GM12878 (cell line): Measurements from ENCODE around the gene LIN52. TPM values are rescaled to one million over a fixed set of nuclear protein-coding genes. Genes with fewer than 3 reads are reported as not detected.

Experiments used
- ATAC-seq: fragments of 200-7000 bp; cut with Tn5 transposase; 3 replicates; pipeline ENCODE4 v1.9.1; 2020; ENCODE audit warnings: mild to moderate bottlenecking, moderate library complexity
- BruUV-seq: library from RNA; stranded (reverse); fragments of 400-500 nt; replicated peaks from 2 replicates; lab custom pipeline; 2021; lab: Mats Ljungman, UMichigan
- CTCF ChIA-PET: fragments of 300-600 bp; sonication (Branson Sonifier 250); formaldehyde crosslinking; extraction: SDS; loops from one replicate; lab custom pipeline; 2021; ENCODE audit warnings: inconsistent platforms; lab: Yijun Ruan, JAX
- POLR2A ChIA-PET: fragments of 350-600 bp; formaldehyde crosslinking; extraction: SDS; loops from one replicate; lab custom pipeline; 2021; ENCODE audit warnings: inconsistent platforms; lab: Charles Lee
- RAD21 ChIA-PET: fragments of 300-600 bp; sonication (Branson Sonifier 250); formaldehyde crosslinking; loops from one replicate; lab custom pipeline; 2023; ENCODE audit warnings: antibody characterized with exemption; ENCODE audit not compliant: unreplicated experiment; lab: Charles Lee
- SMC1A ChIA-PET: fragments of 300-600 bp; sonication (Branson Sonifier 250); formaldehyde crosslinking; loops from one replicate; lab custom pipeline; 2023; ENCODE audit not compliant: unreplicated experiment, uncharacterized antibody; lab: Charles Lee
- DNase-seq: peaks from one replicate; pipeline ENCODE4 v3.0.0-alpha.2; 2011; ENCODE audit warnings: low read depth, low spot score
- FAIRE-seq: peaks from 3 replicates; lab custom pipeline; 2011; peaks lifted over from hg19 to GRCh38; lab: Jason Lieb, UNC
- H2AFZ ChIP-seq: 2 replicates; pipeline ENCODE4 v1.6.0; 2011; ENCODE audit warnings: low read depth, low read length, control low read depth; ENCODE audit not compliant: control insufficient read depth
- H3K27ac ChIP-seq: 2 replicates; pipeline ENCODE4 v1.5.1; 2011; ENCODE audit warnings: control low read depth; ENCODE audit not compliant: control insufficient read depth, insufficient read depth
- H3K27me3 ChIP-seq, 2 experiments: replicated peaks in 1 of 2; 2 replicates each; pipeline versions ENCODE4 v1.6.0 to v1.6.1; 2011; ENCODE audit warnings: low read length in 1 of 2; ENCODE audit not compliant: control insufficient read depth in 2 of 2, insufficient read depth in 2 of 2
- H3K36me3 ChIP-seq, 2 experiments: 2 replicates each; pipeline ENCODE4 v1.5.1; 2011; ENCODE audit warnings: low read length in 1 of 2; ENCODE audit not compliant: control insufficient read depth in 2 of 2, insufficient read depth in 2 of 2
- H3K4me1 ChIP-seq: 2 replicates; pipeline ENCODE4 v1.6.1; 2011; ENCODE audit warnings: mild to moderate bottlenecking, low read length, moderate library complexity, mixed read lengths; ENCODE audit not compliant: control insufficient read depth, insufficient read depth
- H3K4me2 ChIP-seq: 2 replicates; pipeline ENCODE4 v1.6.0; 2011; ENCODE audit warnings: control low read depth; ENCODE audit not compliant: control insufficient read depth, insufficient read depth
- H3K4me3 ChIP-seq: fragments of 200-600 bp; sonication (generic); 2 replicates; pipeline ENCODE4 v1.5.1; 2016
- H3K79me2 ChIP-seq: 2 replicates; pipeline ENCODE4 v1.6.0; 2011; ENCODE audit warnings: low read length; ENCODE audit not compliant: control insufficient read depth, insufficient read depth
- H3K9ac ChIP-seq: 2 replicates; pipeline ENCODE4 v1.8.0; 2011; ENCODE audit warnings: low read length, control low read depth, mixed read lengths; ENCODE audit not compliant: control insufficient read depth, insufficient read depth
- H3K9me3 ChIP-seq: replicated peaks from 3 replicates; pipeline ENCODE4 v1.5.1; 2011; ENCODE audit warnings: mild to moderate bottlenecking, low read length; ENCODE audit not compliant: control insufficient read depth, insufficient read depth
- H4K20me1 ChIP-seq: 2 replicates; pipeline ENCODE4 v1.6.0; 2011; ENCODE audit not compliant: control insufficient read depth, insufficient read depth
- BCLAF1 ChIP-seq: fragments of 450-650 bp; IDR thresholded peaks from 2 replicates; pipeline ENCODE4 v1.6.1; 2017; ENCODE audit warnings: antibody characterized with exemption, mild to moderate bottlenecking, moderate library complexity
- HCFC1 ChIP-seq: fragments of 150-350 bp; IDR thresholded peaks from 2 replicates; pipeline ENCODE4 v1.6.1; 2014; ENCODE audit warnings: low read length
- KAT2A ChIP-seq: conservative IDR thresholded peaks from 2 replicates; pipeline ENCODE4 v1.6.1; 2011; ENCODE audit warnings: low read depth, low read length; ENCODE audit not compliant: control insufficient read depth
- MXI1 ChIP-seq: fragments of 150-350 bp; IDR thresholded peaks from 2 replicates; pipeline ENCODE4 v1.6.1; 2011; ENCODE audit warnings: low read depth, mild to moderate bottlenecking, inconsistent platforms, low read length, improper control_type of control experiment
- NFXL1 ChIP-seq: fragments of 450-650 bp; IDR thresholded peaks from 2 replicates; pipeline ENCODE4 v1.6.1; 2017; ENCODE audit warnings: antibody characterized with exemption, mild to moderate bottlenecking, borderline replicate concordance
- NFYA ChIP-seq: IDR thresholded peaks from 2 replicates; pipeline ENCODE4 v1.6.1; 2011; ENCODE audit warnings: low read depth, mild to moderate bottlenecking, low read length, improper control_type of control experiment, borderline replicate concordance
- NR2F1 ChIP-seq: fragments of 450-650 bp; conservative IDR thresholded peaks from 2 replicates; pipeline ENCODE4 v1.6.1; 2017; ENCODE audit warnings: mild to moderate bottlenecking
- NRF1 ChIP-seq: conservative IDR thresholded peaks from 2 replicates; pipeline ENCODE4 v1.6.1; 2011; ENCODE audit warnings: mild to moderate bottlenecking, low read depth, low read length, improper control_type of control experiment
- TBL1XR1 ChIP-seq: IDR thresholded peaks from 2 replicates; pipeline ENCODE4 v1.6.1; 2012; ENCODE audit warnings: low read depth, low read length, improper control_type of control experiment
- TCF3 ChIP-seq: IDR thresholded peaks from 2 replicates; pipeline ENCODE4 v1.6.1; 2012; ENCODE audit warnings: low read depth, mild to moderate bottlenecking, low read length, borderline replicate concordance; ENCODE audit not compliant: insufficient read depth
- USF2 ChIP-seq: IDR thresholded peaks from 2 replicates; pipeline ENCODE4 v1.6.1; 2011; ENCODE audit warnings: low read depth, low read length, improper control_type of control experiment, borderline replicate concordance
- WGBS: methylation state at CpG from one replicate; pipeline ENCODE4 v1.1.6; 2016; ENCODE audit warnings: low lambda C conversion rate; ENCODE audit not compliant: insufficient replicate concordance, insufficient coverage; ENCODE audit errors: missing lambda C conversion rate; 5-methylcytosine and 5-hydroxymethylcytosine counted together
- in situ Hi-C: fragments of 300-500 bp; cut with MboI; formaldehyde crosslinking; loops from 9 replicates; pipeline ENCODE4 v1.14.3; 2018; ENCODE audit warnings: mixed read lengths
- intact Hi-C: fragments of 100-400 bp; cut with micrococcal nuclease; formaldehyde crosslinking; loops from one replicate; pipeline ENCODE4 v1.14.2; 2022; ENCODE audit not compliant: unreplicated experiment
- polyA plus RNA-seq, 11 experiments: library from polyadenylated mRNA; depleted of rRNA in 4 of 11; unstranded in 6 of 11; stranded (reverse) in 5 of 11; fragments of >200 nt; fragmentation: Nextera tagmentation in 4 of 11; fragmentation: Illumina TruSeq in 1 of 11; extraction: Ambion mirVana in 4 of 11; extraction: Trizol in 1 of 11; gene quantifications; 1 replicate in 1 of 11; 2 replicates in 10 of 11; pipeline versions ENCODE4 v1.2.1 to v1.2.3, GENCODE V29; 2011 to 2016; ENCODE audit warnings: inconsistent platforms in 2 of 11, missing spikeins in 2 of 11, low read depth in 1 of 11
- total RNA-seq, 4 experiments: library from RNA; depleted of rRNA in 3 of 4; stranded (reverse); fragments of >200 nt in 3 of 4; fragmentation: Illumina TruSeq in 1 of 4; extraction: Trizol in 1 of 4; gene quantifications; 2 replicates each; pipeline versions ENCODE4 v1.2.1 to v1.2.3, GENCODE V29; 2013 to 2021
- TF ChIP-seq, protein P1 (sequence below): IDR thresholded peaks from 2 replicates; pipeline ENCODE4 v1.6.1; 2012; ENCODE audit warnings: mild to moderate bottlenecking, low read depth, low read length

The LIN52 gene
- total and polyA plus RNA-seq, 10 of the 15 experiments (the other 5 are each of a cell fraction or from before 2014, with no cell fraction given) = 13.3 to 30.9 (median 19.9) TPM

DNA sequence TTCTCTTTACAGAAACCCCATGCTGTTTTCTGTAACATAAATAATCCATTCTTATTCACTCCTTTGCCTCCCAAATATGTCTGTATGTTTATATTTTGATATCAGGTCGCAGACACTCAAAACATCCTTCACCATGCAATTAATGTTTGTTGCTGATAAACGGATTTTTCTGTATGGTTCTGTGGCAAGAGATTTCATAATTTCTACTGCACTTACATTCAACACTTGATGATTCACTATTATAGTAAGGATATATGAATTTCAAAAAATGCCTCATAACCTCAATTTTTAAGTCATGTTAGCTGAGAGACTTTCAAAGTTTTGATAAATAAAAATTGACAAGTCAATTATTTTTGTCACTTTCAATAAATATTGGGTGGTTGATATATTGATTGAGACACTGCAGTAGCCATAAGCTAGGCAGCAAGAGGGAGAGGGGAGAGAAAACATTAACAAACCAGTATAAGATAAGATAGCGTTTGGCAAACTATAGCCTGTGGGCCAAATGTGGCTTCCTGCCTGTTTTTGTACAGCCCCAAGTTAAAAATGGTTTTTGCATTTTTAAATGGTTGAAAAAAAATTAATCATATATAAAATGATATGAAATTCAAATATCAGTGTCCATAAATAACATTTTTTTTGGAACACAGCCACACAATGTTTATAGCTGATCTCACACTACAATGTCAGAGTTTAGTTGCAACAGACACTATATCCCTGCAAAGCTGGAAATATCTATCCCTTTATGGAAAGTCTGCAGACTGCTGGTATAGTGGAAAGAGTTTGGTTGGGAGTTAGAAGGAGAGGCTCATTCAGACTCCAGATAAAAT is 18.8 kb upstream of the LIN52 start:
- H3K4me2 ChIP-seq = no peak overlapping the region
- H3K4me3 ChIP-seq = no peak overlapping the region
- FAIRE-seq (no peak), ATAC-seq (no peak), DNase-seq (no peak)
- no peak overlapping the region for H3K27ac ChIP-seq
- in situ Hi-C loops (no loop called here), intact Hi-C loops (no loop called here)
- no peaks in the 10 kb centered on the region for H3K9me3 ChIP-seq
- H3K4me1 ChIP-seq = no peaks in the 10 kb centered on the region
- H3K36me3 ChIP-seq = no peaks in the 10 kb centered on the region; a peak in 1 of 4 replicates
- POLR2A ChIA-PET = no interaction called here
- CTCF ChIA-PET = no interaction called here
- no peaks in the 10 kb centered on the region for H4K20me1 ChIP-seq
- no peak overlapping the region for H2AFZ ChIP-seq
- H3K9ac ChIP-seq = no peak overlapping the region
- RAD21 ChIA-PET = no interaction called here
- no peaks in the 10 kb centered on the region for H3K79me2 ChIP-seq
- H3K27me3 ChIP-seq = no peaks in the 10 kb centered on the region
- 93% methylated on average over 3 of the region's 3 CpGs for WGBS
- SMC1A ChIA-PET = interaction anchor here (1.1 kb wide), 1 partner anchor 12 kb away, joined by 3 read pairs; no protein-coding TSS in a partner anchor
- BruUV-seq = no TSS peak
- TF ChIP-seq NFYA (no peak), NFXL1 (no peak), NRF1 (no peak), TBL1XR1 (no peak), TCF3 (no peak), MXI1 (no peak), USF2 (no peak), KAT2A (no peak), HCFC1 (no peak), BCLAF1 (no peak), NR2F1 (no peak)
- TF ChIP-seq, protein P1, sequence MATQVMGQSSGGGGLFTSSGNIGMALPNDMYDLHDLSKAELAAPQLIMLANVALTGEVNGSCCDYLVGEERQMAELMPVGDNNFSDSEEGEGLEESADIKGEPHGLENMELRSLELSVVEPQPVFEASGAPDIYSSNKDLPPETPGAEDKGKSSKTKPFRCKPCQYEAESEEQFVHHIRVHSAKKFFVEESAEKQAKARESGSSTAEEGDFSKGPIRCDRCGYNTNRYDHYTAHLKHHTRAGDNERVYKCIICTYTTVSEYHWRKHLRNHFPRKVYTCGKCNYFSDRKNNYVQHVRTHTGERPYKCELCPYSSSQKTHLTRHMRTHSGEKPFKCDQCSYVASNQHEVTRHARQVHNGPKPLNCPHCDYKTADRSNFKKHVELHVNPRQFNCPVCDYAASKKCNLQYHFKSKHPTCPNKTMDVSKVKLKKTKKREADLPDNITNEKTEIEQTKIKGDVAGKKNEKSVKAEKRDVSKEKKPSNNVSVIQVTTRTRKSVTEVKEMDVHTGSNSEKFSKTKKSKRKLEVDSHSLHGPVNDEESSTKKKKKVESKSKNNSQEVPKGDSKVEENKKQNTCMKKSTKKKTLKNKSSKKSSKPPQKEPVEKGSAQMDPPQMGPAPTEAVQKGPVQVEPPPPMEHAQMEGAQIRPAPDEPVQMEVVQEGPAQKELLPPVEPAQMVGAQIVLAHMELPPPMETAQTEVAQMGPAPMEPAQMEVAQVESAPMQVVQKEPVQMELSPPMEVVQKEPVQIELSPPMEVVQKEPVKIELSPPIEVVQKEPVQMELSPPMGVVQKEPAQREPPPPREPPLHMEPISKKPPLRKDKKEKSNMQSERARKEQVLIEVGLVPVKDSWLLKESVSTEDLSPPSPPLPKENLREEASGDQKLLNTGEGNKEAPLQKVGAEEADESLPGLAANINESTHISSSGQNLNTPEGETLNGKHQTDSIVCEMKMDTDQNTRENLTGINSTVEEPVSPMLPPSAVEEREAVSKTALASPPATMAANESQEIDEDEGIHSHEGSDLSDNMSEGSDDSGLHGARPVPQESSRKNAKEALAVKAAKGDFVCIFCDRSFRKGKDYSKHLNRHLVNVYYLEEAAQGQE = no peak
